Measurements from ENCODE around the gene SPEF1. TPM values are rescaled to one million over a fixed set of nuclear protein-coding genes. Genes with fewer than 3 reads are reported as not detected.

The SPEF1 gene
- total RNA-seq, 1 donor: under 0.01 TPM

GRCh38 chr20:3804781-3805180 is 23.5 kb upstream of the SPEF1 start:
- no peak overlapping the region for H3K4me3 ChIP-seq (ENCODE audit: low read depth, low read length)
- no peak for TF ChIP-seq CTCF (IDR thresholded peaks at IDR 0.05; ENCODE audit: insufficient read depth, low read depth, low read length)
- no peak for DNase-seq (ENCODE audit: low read depth)

- H3K4me3 ChIP-seq (ENCODE audit: low read depth, low read length): no peak overlapping the region
- TF ChIP-seq CTCF (IDR thresholded peaks at IDR 0.05; ENCODE audit: insufficient read depth, low read depth, low read length): no peak
- DNase-seq (ENCODE audit: low read depth): no peak
These were observed 23.1 kb upstream of the SPEF1 start for GRCh38 chr20:3804254-3804751.

GRCh38 chr20:3803854-3804253 is 22.6 kb upstream of the SPEF1 start:
- H3K4me3 ChIP-seq (ENCODE audit: low read depth, low read length): no peak overlapping the region
- DNase-seq (ENCODE audit: low read depth): no peak
- TF ChIP-seq CTCF (IDR thresholded peaks at IDR 0.05; ENCODE audit: insufficient read depth, low read depth, low read length): no peak

GRCh38 chr20:3803289-3803688 is 22.0 kb upstream of the SPEF1 start:
- TF ChIP-seq CTCF (IDR thresholded peaks at IDR 0.05; ENCODE audit: insufficient read depth, low read depth, low read length): no peak
- no peak overlapping the region for H3K4me3 ChIP-seq (ENCODE audit: low read depth, low read length)

GRCh38 chr20:3802524-3803239 is 21.4 kb upstream of the SPEF1 start:
- DNase-seq (ENCODE audit: low read depth): no peak
- H3K4me3 ChIP-seq (ENCODE audit: low read depth, low read length): no peak overlapping the region

More at GRCh38 chr20:3803289-3803688, 22.0 kb upstream of the SPEF1 start:
- DNase-seq (ENCODE audit: low read depth): no peak

GRCh38 chr20:3801846-3802245 is 20.6 kb upstream of the SPEF1 start:
- no peak overlapping the region for H3K4me3 ChIP-seq (ENCODE audit: low read depth, low read length)
- no peak for TF ChIP-seq CTCF (IDR thresholded peaks at IDR 0.05; ENCODE audit: insufficient read depth, low read depth, low read length)
- DNase-seq (ENCODE audit: low read depth): no peak

More at GRCh38 chr20:3802524-3803239, 21.4 kb upstream of the SPEF1 start:
- TF ChIP-seq CTCF (IDR thresholded peaks at IDR 0.05; ENCODE audit: insufficient read depth, low read depth, low read length): no peak

Data from fibroblast of villous mesenchyme (primary cell).